DOHH2 (cell line): ENCODE measurements around the gene CMSS1.

Source experiments
- CTCF ChIP-seq: fragments of 200-600 bp; sonication (generic); IDR thresholded peaks from one replicate; pipeline ENCODE4 v1.5.1; 2014; ENCODE audit warnings: antibody characterized with exemption, mild to moderate bottlenecking, low read depth, low read length; ENCODE audit not compliant: poor library complexity, severe bottlenecking
- EZH2phosphoT487 ChIP-seq: fragments of 200-600 bp; sonication (generic); IDR thresholded peaks from 2 replicates; pipeline ENCODE4 v1.6.1; 2017; ENCODE audit warnings: borderline replicate concordance, mild to moderate bottlenecking, antibody characterized with exemption, low read length, moderate library complexity, mixed read lengths

- TF ChIP-seq CTCF (no peak), EZH2phosphoT487 (no peak)
These were observed 16.7 kb downstream of the CMSS1 start for GRCh38 chr3:99834211-99834957.
